ENCODE data around the gene SLC27A5.

The SLC27A5 gene, protein sequence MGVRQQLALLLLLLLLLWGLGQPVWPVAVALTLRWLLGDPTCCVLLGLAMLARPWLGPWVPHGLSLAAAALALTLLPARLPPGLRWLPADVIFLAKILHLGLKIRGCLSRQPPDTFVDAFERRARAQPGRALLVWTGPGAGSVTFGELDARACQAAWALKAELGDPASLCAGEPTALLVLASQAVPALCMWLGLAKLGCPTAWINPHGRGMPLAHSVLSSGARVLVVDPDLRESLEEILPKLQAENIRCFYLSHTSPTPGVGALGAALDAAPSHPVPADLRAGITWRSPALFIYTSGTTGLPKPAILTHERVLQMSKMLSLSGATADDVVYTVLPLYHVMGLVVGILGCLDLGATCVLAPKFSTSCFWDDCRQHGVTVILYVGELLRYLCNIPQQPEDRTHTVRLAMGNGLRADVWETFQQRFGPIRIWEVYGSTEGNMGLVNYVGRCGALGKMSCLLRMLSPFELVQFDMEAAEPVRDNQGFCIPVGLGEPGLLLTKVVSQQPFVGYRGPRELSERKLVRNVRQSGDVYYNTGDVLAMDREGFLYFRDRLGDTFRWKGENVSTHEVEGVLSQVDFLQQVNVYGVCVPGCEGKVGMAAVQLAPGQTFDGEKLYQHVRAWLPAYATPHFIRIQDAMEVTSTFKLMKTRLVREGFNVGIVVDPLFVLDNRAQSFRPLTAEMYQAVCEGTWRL

DNA sequence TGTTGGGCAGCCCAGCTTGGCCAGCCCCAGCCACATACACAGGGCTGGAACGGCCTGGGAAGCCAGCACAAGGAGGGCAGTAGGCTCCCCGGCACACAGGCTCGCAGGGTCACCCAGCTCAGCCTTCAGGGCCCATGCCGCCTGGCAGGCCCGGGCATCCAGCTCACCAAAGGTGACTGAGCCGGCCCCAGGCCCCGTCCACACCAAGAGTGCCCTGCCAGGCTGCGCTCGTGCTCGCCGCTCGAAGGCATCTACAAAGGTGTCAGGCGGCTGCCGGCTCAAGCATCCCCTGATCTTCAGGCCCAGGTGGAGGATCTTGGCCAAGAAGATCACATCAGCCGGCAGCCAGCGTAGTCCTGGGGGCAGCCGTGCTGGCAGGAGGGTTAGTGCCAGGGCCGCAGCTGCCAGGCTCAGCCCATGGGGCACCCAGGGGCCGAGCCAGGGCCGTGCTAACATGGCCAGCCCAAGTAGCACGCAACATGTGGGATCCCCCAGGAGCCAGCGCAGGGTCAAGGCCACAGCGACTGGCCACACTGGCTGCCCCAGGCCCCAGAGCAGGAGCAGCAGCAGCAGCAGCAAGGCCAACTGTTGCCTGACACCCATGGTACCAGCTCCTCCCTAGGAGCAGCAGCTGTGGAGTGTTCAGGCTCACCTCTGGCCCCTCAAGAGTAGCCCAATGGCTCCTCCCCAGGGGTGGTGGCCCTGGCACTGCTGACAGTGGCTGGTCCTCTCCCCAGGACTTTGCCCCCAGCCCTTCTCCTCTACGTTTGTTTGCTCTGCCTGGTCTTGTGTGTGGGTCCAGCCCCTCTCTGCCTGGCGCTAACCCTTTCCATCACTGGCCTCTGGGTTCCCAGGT is at the start of gene SLC27A5:
Gene SLC27A5, minus strand, starts transcription at position 640 of the 856 bp plus-strand sequence. Its CDS starts 37 bp downstream, at position 603.
- no peak within 1 kb of the TSS for H3K4me3 ChIP-seq (ENCODE audit: low read depth, low read length)
- DNase-seq, result no peak
- no peak within 1 kb of the TSS for H3K27ac ChIP-seq

DNA sequence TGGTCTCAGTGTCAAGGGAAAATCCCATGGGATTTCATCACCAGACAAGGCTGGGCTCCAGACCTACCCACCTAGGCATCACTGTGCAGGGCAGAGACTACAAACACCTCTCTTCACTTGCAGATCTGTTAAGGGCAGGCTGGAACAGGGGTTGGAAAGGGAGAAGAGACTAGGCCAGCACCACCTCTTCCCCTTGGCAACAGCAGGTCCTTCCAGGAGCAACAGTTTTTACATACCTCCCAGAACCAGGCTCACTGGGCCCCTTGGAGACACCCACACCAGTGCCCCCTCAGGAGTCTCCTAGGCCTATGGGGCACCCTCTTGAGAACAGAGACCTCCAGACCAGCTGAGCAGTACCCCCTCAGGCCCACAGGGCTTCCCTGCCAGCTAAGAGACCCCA is 49.1 kb upstream of the SLC27A5 start:
- no peak for DNase-seq
- Histone ChIP-seq H3K27me3 (ENCODE audit: insufficient read depth, low read depth, severe bottlenecking) (no peaks in the 10 kb centered on the region), H3K36me3 (peaks cover 16% of the 10 kb centered on the region), H3K9me3 (ENCODE audit: severe bottlenecking) (no peaks in the 10 kb centered on the region), H3K27ac (no peak overlapping the region), H3K4me3 (ENCODE audit: low read depth, low read length) (no peak overlapping the region)
- TF ChIP-seq, protein P1, sequence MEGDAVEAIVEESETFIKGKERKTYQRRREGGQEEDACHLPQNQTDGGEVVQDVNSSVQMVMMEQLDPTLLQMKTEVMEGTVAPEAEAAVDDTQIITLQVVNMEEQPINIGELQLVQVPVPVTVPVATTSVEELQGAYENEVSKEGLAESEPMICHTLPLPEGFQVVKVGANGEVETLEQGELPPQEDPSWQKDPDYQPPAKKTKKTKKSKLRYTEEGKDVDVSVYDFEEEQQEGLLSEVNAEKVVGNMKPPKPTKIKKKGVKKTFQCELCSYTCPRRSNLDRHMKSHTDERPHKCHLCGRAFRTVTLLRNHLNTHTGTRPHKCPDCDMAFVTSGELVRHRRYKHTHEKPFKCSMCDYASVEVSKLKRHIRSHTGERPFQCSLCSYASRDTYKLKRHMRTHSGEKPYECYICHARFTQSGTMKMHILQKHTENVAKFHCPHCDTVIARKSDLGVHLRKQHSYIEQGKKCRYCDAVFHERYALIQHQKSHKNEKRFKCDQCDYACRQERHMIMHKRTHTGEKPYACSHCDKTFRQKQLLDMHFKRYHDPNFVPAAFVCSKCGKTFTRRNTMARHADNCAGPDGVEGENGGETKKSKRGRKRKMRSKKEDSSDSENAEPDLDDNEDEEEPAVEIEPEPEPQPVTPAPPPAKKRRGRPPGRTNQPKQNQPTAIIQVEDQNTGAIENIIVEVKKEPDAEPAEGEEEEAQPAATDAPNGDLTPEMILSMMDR (IDR thresholded peaks at IDR 0.05; ENCODE audit: low read depth, low read length), result no peak

More for the DNA sequence above, at the start of gene SLC27A5:
- H3K27me3 ChIP-seq (ENCODE audit: insufficient read depth, low read depth, severe bottlenecking), result no peaks in the 10 kb centered on the region
- TF ChIP-seq, protein P1 (IDR thresholded peaks at IDR 0.05; ENCODE audit: low read depth, low read length), result no peak
- peaks cover 10% of the 10 kb centered on the region for H3K36me3 ChIP-seq
- H3K9me3 ChIP-seq (ENCODE audit: severe bottlenecking), result no peaks in the 10 kb centered on the region

DNA sequence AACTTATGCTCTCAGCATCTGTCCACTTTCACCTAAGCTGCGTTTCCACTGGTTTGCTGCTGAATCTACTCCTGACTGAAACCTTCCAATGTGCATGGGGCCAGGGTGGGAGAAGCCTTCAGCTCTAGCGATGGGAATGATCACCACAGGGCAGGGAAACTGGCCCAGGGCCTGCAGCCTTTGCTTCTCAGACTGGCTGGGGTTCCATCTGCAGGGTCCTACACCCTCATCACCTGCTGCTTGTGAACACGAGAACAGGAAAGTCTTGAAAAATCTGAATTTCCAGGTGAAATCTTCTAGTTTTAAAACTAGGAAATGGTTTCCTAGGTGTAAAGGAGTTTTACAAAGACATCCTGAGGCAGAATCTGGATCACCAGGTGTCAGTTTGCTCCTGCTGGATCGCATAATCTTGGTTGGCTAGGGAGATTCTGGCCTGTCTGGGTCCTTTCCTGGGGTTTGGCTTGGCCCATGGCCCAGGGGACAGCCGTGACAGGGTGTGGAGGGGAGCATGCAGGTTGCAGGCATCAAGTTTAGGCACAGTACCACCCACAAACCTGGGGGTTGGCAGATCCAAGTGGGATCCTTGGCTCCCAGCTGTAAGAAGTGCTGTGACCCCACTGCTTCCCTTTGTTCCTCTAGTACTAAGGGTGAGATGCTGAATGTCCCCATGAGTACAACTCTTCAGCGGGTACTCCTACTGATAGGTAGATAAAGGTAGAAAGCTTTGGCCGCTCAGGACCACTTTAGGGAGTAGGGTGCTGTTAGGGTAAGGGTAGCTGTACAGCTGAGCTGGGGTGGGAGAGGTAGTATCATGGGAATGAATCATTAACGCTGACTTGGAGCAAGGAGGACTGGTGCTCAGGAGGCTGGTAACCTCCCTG is 48.5 kb upstream of the SLC27A5 start:
- TF ChIP-seq, protein P1 (IDR thresholded peaks at IDR 0.05; ENCODE audit: low read depth, low read length), result no peak
- H3K27ac ChIP-seq, result peak overlapping the region; percentile 100
- no peaks in the 10 kb centered on the region for H3K9me3 ChIP-seq (ENCODE audit: severe bottlenecking)
- H3K4me3 ChIP-seq (ENCODE audit: low read depth, low read length), result peak overlapping the region; percentile 72
- H3K27me3 ChIP-seq (ENCODE audit: insufficient read depth, low read depth, severe bottlenecking), result no peaks in the 10 kb centered on the region
- DNase-seq, result no peak
- H3K36me3 ChIP-seq, result peaks cover 21% of the 10 kb centered on the region

DNA sequence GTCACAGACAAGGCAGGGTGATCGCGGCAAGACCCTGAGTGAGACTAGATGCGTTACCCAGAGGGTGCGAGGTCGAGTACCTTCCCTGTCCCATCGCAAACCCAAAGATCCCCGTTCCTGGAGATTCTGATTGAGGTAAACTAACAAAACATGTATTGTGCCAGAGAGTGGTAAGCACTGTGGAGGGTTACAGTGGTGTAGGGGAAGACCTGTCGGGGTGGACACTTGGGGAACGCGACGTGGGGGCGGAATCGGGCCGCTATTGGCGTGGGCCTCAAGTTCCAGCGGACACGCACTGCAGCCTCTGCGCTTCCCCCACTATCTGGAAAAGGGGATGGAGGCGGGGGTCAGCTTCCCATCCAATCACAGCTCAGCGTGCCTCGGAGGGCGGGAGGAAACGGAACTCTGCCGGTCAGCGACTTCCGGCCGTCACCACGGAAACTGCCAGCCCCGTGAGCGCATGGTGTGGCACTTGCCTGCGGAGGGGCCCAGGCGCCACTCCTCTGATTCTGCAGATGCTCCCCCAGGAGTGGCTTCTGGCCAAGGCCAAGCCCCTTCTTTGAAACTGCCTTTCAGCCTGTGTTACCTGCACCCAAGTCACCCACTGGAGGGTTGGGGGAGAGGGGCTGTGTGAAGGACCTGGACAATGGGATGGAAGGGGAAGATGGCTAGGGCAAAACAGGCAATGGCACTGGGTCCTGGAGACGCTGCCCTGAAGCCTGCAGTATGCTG is 47.6 kb upstream of the SLC27A5 start:
- H3K4me3 ChIP-seq (ENCODE audit: low read depth, low read length), result peak overlapping the region; percentile 72
- DNase-seq, result peak; percentile 95
- H3K9me3 ChIP-seq (ENCODE audit: severe bottlenecking), result no peaks in the 10 kb centered on the region
- TF ChIP-seq, protein P1 (IDR thresholded peaks at IDR 0.05; ENCODE audit: low read depth, low read length), result no peak
- H3K27me3 ChIP-seq (ENCODE audit: insufficient read depth, low read depth, severe bottlenecking), result no peaks in the 10 kb centered on the region
- H3K36me3 ChIP-seq, result peaks cover 23% of the 10 kb centered on the region
- peak overlapping the region; percentile 100 for H3K27ac ChIP-seq
